OCI-LY1 (cell line): ENCODE data around the gene FILIP1.

Experiments
- H2AFZ ChIP-seq: fragments of 200-600 bp; sonication (generic), shearing (Covaris generic); 2 replicates; pipeline ENCODE4 v1.6.0; 2014; ENCODE audit warnings: antibody characterized with exemption, mild to moderate bottlenecking, low read length
- H3F3A ChIP-seq: fragments of 200-600 bp; sonication (generic), shearing (Covaris generic); 2 replicates; pipeline ENCODE4 v1.6.0; 2014; ENCODE audit warnings: mild to moderate bottlenecking, antibody characterized with exemption, low read length, moderate library complexity; ENCODE audit not compliant: insufficient read depth
- H3K27ac ChIP-seq: fragments of 200-600 bp; sonication (generic); 2 replicates; pipeline ENCODE4 v1.5.1; 2014; ENCODE audit warnings: low read length, mixed run types, mild to moderate bottlenecking, low read depth; ENCODE audit not compliant: poor library complexity, severe bottlenecking
- H3K27me3 ChIP-seq: fragments of 200-600 bp; sonication (generic); 2 replicates; pipeline ENCODE4 v1.6.0; 2014; ENCODE audit warnings: antibody characterized with exemption, mild to moderate bottlenecking, low read length, moderate library complexity; ENCODE audit not compliant: insufficient read depth
- H3K36me3 ChIP-seq: fragments of 200-600 bp; sonication (generic); 2 replicates; pipeline ENCODE4 v1.6.1; 2014; ENCODE audit warnings: mild to moderate bottlenecking, antibody characterized with exemption, low read length, moderate library complexity, mixed read lengths; ENCODE audit not compliant: insufficient read depth
- H3K4me1 ChIP-seq: fragments of 200-600 bp; sonication (generic); 2 replicates; pipeline ENCODE4 v1.5.1; 2014; ENCODE audit warnings: mild to moderate bottlenecking, low read length, moderate library complexity; ENCODE audit not compliant: insufficient read depth, severe bottlenecking
- H3K4me2 ChIP-seq: fragments of 200-600 bp; sonication (generic), shearing (Covaris generic); 2 replicates; pipeline ENCODE4 v1.6.1; 2014; ENCODE audit warnings: low read length
- H3K4me3 ChIP-seq: fragments of 200-600 bp; sonication (generic); 2 replicates; pipeline ENCODE4 v1.5.1; 2014; ENCODE audit warnings: low read length, low read depth, mild to moderate bottlenecking, mixed read lengths; ENCODE audit not compliant: poor library complexity, severe bottlenecking
- H3K79me2 ChIP-seq: fragments of 200-600 bp; shearing (Covaris generic); 2 replicates; pipeline ENCODE4 v1.6.1; 2016; ENCODE audit warnings: mixed run types, low read length, mixed read lengths; ENCODE audit not compliant: insufficient read depth
- H3K9ac ChIP-seq: fragments of 200-600 bp; sonication (generic), shearing (Covaris generic); 2 replicates; pipeline ENCODE4 v1.6.1; 2014; ENCODE audit warnings: mild to moderate bottlenecking, low read length, mixed read lengths
- H3K9me2 ChIP-seq: fragments of 200-600 bp; sonication (generic), shearing (Covaris generic); 2 replicates; pipeline ENCODE4 v1.6.1; 2014; ENCODE audit warnings: low read depth, mild to moderate bottlenecking, low read length, mixed read lengths
- H3K9me3 ChIP-seq: fragments of 200-600 bp; shearing (Covaris generic); 2 replicates; pipeline ENCODE4 v1.6.1; 2014; ENCODE audit warnings: low read length, mixed read lengths
- H4K20me1 ChIP-seq: fragments of 200-600 bp; sonication (generic), shearing (Covaris generic); 2 replicates; pipeline ENCODE4 v1.6.0; 2016; ENCODE audit warnings: mild to moderate bottlenecking, low read length; ENCODE audit not compliant: insufficient read depth
- CTCF ChIP-seq: fragments of 200-600 bp; sonication (generic), shearing (Covaris generic); IDR thresholded peaks from 2 replicates; pipeline ENCODE4 v1.5.1; 2017; ENCODE audit warnings: mild to moderate bottlenecking, antibody characterized with exemption, low read length, moderate library complexity, mixed read lengths
- EZH2 ChIP-seq: fragments of 200-600 bp; sonication (generic), shearing (Covaris generic); IDR thresholded peaks from 2 replicates; pipeline ENCODE4 v1.8.0; 2017; ENCODE audit warnings: borderline replicate concordance, mixed run types, mild to moderate bottlenecking, antibody characterized with exemption, low read length, moderate library complexity, mixed read lengths

FILIP1 gene

DNA sequence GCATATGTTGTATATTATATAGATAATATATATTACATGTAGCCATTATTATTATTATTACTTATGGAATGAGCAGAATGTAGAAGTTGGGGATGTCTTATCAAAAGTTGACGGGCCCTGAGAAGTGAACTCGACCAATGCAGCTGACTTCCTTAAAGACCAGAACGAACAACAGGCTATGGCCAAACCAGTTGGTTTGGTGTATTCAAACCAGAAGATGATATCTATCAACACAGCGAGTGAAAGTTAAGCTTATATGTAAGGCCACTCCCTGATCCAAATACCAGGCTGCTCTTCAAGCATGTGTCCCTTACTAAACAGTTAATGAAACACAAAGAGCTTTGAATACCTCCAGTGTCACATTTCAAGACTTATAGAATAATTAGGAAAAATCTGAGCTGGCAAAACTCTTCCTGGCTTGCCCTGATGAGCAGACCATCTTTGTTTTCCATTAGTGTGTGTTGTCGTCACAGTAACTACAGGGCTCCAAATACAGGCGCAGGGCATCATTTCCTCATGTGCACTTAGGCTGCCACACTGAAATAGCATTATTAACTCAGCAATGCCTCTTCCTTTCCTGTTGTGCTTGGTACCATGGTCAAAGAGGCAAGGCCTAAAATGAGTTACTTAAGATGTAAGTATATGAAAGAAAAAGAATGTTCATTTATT, 6.6 kb downstream of the FILIP1 start:
- H3K9ac ChIP-seq = no peak overlapping the region
- H3K4me2 ChIP-seq = no peak overlapping the region
- TF ChIP-seq CTCF (no peak), EZH2 (no peak)
- H3K27ac ChIP-seq = no peak overlapping the region
- H4K20me1 ChIP-seq = no peaks in the 10 kb centered on the region
- H3F3A ChIP-seq = no peaks in the 10 kb centered on the region
- H3K79me2 ChIP-seq = no peaks in the 10 kb centered on the region
- no peaks in the 10 kb centered on the region for H3K27me3 ChIP-seq
- no peaks in the 10 kb centered on the region for H3K9me3 ChIP-seq
- no peak overlapping the region for H3K4me3 ChIP-seq
- H3K4me1 ChIP-seq = no peaks in the 10 kb centered on the region
- no peaks in the 10 kb centered on the region for H3K9me2 ChIP-seq
- H3K36me3 ChIP-seq = no peaks in the 10 kb centered on the region
- no peak overlapping the region for H2AFZ ChIP-seq

GRCh38 chr6:75484535-75484934, 9.1 kb downstream of the FILIP1 start:
- Histone ChIP-seq H3K4me2 (no peak overlapping the region), H3K27me3 (no peaks in the 10 kb centered on the region), H3K4me3 (no peak overlapping the region), H3K9me2 (no peaks in the 10 kb centered on the region), H4K20me1 (no peaks in the 10 kb centered on the region), H3F3A (no peaks in the 10 kb centered on the region), H3K9me3 (no peaks in the 10 kb centered on the region), H3K27ac (no peak overlapping the region), H3K79me2 (no peaks in the 10 kb centered on the region), H3K36me3 (no peaks in the 10 kb centered on the region), H2AFZ (no peak overlapping the region), H3K9ac (no peak overlapping the region), H3K4me1 (no peaks in the 10 kb centered on the region)
- TF ChIP-seq CTCF (no peak), EZH2 (no peak)

GRCh38 chr6:75483136-75483952, 10.3 kb downstream of the FILIP1 start:
- Histone ChIP-seq H3K36me3 (no peaks in the 10 kb centered on the region), H3K9me2 (no peaks in the 10 kb centered on the region), H3K9ac (no peak overlapping the region), H3K4me3 (no peak overlapping the region), H3K9me3 (no peaks in the 10 kb centered on the region), H3F3A (no peaks in the 10 kb centered on the region), H3K4me2 (no peak overlapping the region), H3K79me2 (no peaks in the 10 kb centered on the region), H2AFZ (no peak overlapping the region), H3K4me1 (no peaks in the 10 kb centered on the region), H3K27me3 (no peaks in the 10 kb centered on the region), H4K20me1 (no peaks in the 10 kb centered on the region), H3K27ac (no peak overlapping the region)
- no peak for TF ChIP-seq CTCF
- no peak for TF ChIP-seq EZH2
